ENCODE measurements around the gene DMXL2. TPM values are rescaled to one million over a fixed set of nuclear protein-coding genes. Genes with fewer than 3 reads are reported as not detected.

Gene DMXL2
- total and polyA plus RNA-seq, 9 of the 15 experiments (the other 6 are each of a cell fraction or from before 2014, with no cell fraction given): 9.3 to 57.7 (median 30.7) TPM

DNA sequence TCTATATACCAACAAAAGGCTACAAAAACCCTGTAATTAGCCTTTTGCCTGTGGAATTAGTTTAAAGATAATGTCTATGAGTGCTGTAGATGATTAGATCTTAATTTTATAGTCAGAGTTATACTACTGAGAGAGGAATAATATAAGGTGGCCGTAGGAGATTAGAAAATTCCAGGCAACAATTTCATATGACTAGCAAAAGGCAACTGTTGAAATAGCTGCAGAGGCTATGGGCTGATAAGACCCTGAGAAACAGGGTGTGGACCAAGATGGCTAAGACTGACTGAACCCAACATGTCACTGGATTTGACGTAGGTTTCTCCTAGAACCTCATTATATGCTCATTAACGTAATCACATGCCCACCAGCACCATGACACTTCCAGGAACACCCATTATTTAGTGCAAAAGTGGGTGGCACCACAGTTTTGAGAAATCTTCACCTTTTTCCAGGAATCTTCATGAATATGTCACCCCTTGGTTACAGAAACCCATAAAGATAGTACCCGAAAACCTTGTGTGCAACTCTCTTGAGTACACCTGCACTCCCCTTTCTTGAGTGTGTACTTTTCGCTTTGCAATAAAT, 29.6 kb upstream of the DMXL2 start:
- Histone ChIP-seq H3K4me2 (ENCODE audit: insufficient read depth, low read length) (peak overlapping the region; percentile 15; the same call in 1 of the 2 replicates), H3K4me3 (no peak overlapping the region), H3K9me3 (replicated peaks; ENCODE audit: control insufficient read depth, insufficient read depth, low read depth, low read length) (no peaks in the 10 kb centered on the region), H2AFZ (ENCODE audit: low read depth, low read length) (peak overlapping the region; percentile 16; the same call in 1 of the 2 replicates), H3K27me3 (ENCODE audit: control insufficient read depth in 2 of 2, insufficient read depth in 2 of 2, low read length in 2 of 2) (no peaks in the 10 kb centered on the region), H3K4me1 (replicated peaks in 1 of 2; ENCODE audit: control insufficient read depth in 2 of 2, insufficient read depth in 2 of 2, low read length in 2 of 2) (peaks cover 14 to 31% of the 10 kb centered on the region in 2 experiments), H4K20me1 (replicated peaks; ENCODE audit: control insufficient read depth, insufficient read depth, low read length) (no peaks in the 10 kb centered on the region), H3K9me1 (ENCODE audit: control insufficient read depth, insufficient read depth, low read length) (no peaks in the 10 kb centered on the region), H3K9ac (ENCODE audit: insufficient read depth in 1 of 2, low read depth in 2 of 2, low read length in 2 of 2) (peak overlapping the region in 1 of 2 experiments; percentile 17; a peak in 1 of 4 replicates), H3K79me2 (ENCODE audit: control insufficient read depth, insufficient read depth, low read length) (no peaks in the 10 kb centered on the region), H3K36me3 (ENCODE audit: control insufficient read depth, insufficient read depth, low read length) (no peaks in the 10 kb centered on the region), H3K27ac (ENCODE audit: extremely low read depth, low read depth, low read length) (peak overlapping the region; percentile 61)
- 0% methylated on average over 5 of the region's 5 CpGs for WGBS (ENCODE audit: insufficient coverage, low coverage, missing lambda C conversion rate)
- intact Hi-C loops (cut with micrococcal nuclease): loop anchor here (1.0 to 5.0 kb wide), 3 partner anchors 21 to 87 kb away; no protein-coding TSS in a partner anchor
- POLR2A ChIA-PET: interaction anchor here (0.6 to 1.9 kb wide), 4 partner anchors 15 to 794 kb away, joined by 3 to 5 read pairs (median 3); no protein-coding TSS in a partner anchor
- peak; percentile 96 for FAIRE-seq
- peak; percentile 92 for ATAC-seq
- in situ Hi-C loops (cut with MboI): no loop called here
- CTCF ChIA-PET (ENCODE audit: low intra/inter-chr PET ratio): interaction anchor here (1.1 to 1.5 kb wide), 2 partner anchors 125 to 129 kb away, joined by 3 to 14 read pairs; no protein-coding TSS in a partner anchor
- DNase-seq (ENCODE audit: extremely low read depth in 1 of 4, low spot score in 3 of 4): peak; percentile 32 to 94 (median 55)
- no TSS peak for BruUV-seq (replicated peaks)
- TF ChIP-seq HDAC3 (IDR thresholded peaks at IDR 0.05; ENCODE audit: borderline replicate concordance, partially characterized antibody): peak; percentile 75
- no peak for TF ChIP-seq C11orf30 (IDR thresholded peaks at IDR 0.05; ENCODE audit: low read depth)
- TF ChIP-seq, protein P1, sequence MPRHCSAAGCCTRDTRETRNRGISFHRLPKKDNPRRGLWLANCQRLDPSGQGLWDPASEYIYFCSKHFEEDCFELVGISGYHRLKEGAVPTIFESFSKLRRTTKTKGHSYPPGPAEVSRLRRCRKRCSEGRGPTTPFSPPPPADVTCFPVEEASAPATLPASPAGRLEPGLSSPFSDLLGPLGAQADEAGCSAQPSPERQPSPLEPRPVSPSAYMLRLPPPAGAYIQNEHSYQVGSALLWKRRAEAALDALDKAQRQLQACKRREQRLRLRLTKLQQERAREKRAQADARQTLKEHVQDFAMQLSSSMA (CRISPR knock-in tag; IDR thresholded peaks at IDR 0.05): no peak
- no peak for TF ChIP-seq WHSC1 (IDR thresholded peaks at IDR 0.05; ENCODE audit: low read length)
- peak; percentile 59 for TF ChIP-seq HMGN3 (IDR thresholded peaks at IDR 0.05; ENCODE audit: borderline replicate concordance, extremely low read depth, insufficient read length, low read depth, low read length)
- TF ChIP-seq TCFL5 (CRISPR knock-in tag; conservative IDR thresholded peaks at IDR 0.05): no peak
- no peak for TF ChIP-seq HDAC6 (IDR thresholded peaks at IDR 0.05; ENCODE audit: low read depth, low read length)
- TF ChIP-seq, protein P2, sequence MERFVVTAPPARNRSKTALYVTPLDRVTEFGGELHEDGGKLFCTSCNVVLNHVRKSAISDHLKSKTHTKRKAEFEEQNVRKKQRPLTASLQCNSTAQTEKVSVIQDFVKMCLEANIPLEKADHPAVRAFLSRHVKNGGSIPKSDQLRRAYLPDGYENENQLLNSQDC (CRISPR knock-in tag; IDR thresholded peaks at IDR 0.05): no peak
- TF ChIP-seq, protein P3, sequence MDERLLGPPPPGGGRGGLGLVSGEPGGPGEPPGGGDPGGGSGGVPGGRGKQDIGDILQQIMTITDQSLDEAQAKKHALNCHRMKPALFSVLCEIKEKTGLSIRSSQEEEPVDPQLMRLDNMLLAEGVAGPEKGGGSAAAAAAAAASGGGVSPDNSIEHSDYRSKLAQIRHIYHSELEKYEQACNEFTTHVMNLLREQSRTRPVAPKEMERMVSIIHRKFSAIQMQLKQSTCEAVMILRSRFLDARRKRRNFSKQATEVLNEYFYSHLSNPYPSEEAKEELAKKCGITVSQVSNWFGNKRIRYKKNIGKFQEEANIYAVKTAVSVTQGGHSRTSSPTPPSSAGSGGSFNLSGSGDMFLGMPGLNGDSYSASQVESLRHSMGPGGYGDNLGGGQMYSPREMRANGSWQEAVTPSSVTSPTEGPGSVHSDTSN (CRISPR knock-in tag; IDR thresholded peaks at IDR 0.05; ENCODE audit: low read depth): no peak
- TF ChIP-seq, protein P3 (tag; conservative IDR thresholded peaks at IDR 0.05; ENCODE audit: low read depth): peak; percentile 79
